ENCODE data around the gene SCAMP2. TPM values are rescaled to one million over a fixed set of nuclear protein-coding genes. Genes with fewer than 3 reads are reported as not detected.

SCAMP2 gene
- total RNA-seq, 1 experiment from 2014 or later = 97.4 TPM

DNA sequence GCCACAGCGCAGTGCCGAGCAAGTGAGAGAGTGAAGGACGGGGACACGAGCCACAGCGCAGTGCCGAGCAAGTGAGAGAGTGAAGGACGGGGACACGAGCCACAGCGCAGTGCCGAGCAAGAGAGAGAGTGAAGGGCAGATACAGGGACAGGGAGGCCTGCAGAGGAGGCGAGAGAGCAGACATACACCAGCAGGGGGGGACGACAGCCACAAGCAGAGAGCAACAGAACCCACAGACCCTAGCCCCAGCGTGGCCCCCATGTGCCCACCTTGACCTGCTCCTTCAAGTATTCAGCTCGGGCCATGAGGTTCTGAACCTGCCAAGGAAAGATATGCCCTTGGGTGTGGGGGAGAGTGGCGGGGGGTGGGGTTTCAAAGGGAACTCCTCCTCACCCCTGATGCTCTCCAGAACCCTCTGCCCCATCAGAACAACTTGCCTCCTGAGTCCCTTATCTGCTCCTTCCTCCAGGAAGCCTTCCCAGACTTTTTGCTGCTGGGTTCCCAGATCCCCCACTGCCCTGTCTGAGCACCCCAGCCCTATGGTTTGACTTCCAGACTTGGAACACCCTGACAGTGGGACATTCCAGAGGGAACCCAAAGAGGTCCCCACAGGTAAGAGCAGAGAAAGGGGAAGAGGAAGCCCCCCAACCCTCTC lies 35.6 kb downstream of the SCAMP2 start:
- intact Hi-C loops (cut with micrococcal nuclease; ENCODE audit: unreplicated experiment) = no loop called here
- CTCF ChIA-PET = no interaction called here
- no peaks in the 10 kb centered on the region for H3K9me3 ChIP-seq
- Mint-ChIP-seq H3K36me3 (ENCODE audit: insufficient read depth, unreplicated experiment) (peaks cover 11% of the 10 kb centered on the region), H3K27ac (ENCODE audit: unreplicated experiment) (no peak overlapping the region), H3K27me3 (ENCODE audit: insufficient read depth, unreplicated experiment) (no peaks in the 10 kb centered on the region), H3K9me3 (ENCODE audit: unreplicated experiment) (no peaks in the 10 kb centered on the region), H3K4me3 (ENCODE audit: unreplicated experiment) (no peak overlapping the region), H3K4me1 (ENCODE audit: low read depth, unreplicated experiment) (no peaks in the 10 kb centered on the region)
- no peaks in the 10 kb centered on the region for H3K27me3 ChIP-seq (replicated peaks; ENCODE audit: control insufficient read depth, insufficient read depth, low read length)
- POLR2A ChIA-PET = no interaction called here
- TF ChIP-seq, protein P1, sequence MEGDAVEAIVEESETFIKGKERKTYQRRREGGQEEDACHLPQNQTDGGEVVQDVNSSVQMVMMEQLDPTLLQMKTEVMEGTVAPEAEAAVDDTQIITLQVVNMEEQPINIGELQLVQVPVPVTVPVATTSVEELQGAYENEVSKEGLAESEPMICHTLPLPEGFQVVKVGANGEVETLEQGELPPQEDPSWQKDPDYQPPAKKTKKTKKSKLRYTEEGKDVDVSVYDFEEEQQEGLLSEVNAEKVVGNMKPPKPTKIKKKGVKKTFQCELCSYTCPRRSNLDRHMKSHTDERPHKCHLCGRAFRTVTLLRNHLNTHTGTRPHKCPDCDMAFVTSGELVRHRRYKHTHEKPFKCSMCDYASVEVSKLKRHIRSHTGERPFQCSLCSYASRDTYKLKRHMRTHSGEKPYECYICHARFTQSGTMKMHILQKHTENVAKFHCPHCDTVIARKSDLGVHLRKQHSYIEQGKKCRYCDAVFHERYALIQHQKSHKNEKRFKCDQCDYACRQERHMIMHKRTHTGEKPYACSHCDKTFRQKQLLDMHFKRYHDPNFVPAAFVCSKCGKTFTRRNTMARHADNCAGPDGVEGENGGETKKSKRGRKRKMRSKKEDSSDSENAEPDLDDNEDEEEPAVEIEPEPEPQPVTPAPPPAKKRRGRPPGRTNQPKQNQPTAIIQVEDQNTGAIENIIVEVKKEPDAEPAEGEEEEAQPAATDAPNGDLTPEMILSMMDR (IDR thresholded peaks at IDR 0.05; ENCODE audit: insufficient read depth in 1 of 2, low read depth in 1 of 2, low read length in 1 of 2, severe bottlenecking in 1 of 2, unreplicated experiment in 1 of 2) = no peak
- 0 out of 2 replicates have a peak, but pooled peaks cover 3% of the 10 kb centered on the region for H3K4me1 ChIP-seq
- DNase-seq = no peak
- no peaks in the 10 kb centered on the region for H3K36me3 ChIP-seq (ENCODE audit: control insufficient read depth, insufficient read depth, low read length)
- no peak overlapping the region for H3K4me3 ChIP-seq (ENCODE audit: low read depth, low read length)
- no TSS peak for BruUV-seq (replicated peaks)

DNA sequence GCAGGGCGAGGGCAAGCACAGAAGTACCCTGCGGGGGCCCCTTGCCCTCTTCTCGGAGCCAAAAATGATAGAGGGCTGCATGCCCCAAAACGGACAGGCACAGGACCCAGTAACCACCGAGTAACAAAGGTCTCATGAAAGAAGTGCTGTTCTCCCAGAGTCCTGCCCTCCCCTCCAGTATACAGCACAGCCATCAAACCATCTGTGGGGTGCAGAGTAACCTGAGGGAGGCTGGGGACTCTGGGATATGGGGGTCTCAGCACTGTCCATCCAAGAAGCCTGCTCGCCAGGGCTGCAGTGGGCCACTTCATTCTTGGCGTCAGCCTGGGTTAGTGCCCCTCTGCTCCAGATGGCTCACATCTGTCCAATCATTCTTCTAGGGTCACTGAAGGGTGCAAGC lies 36.3 kb downstream of the SCAMP2 start:
- Mint-ChIP-seq H3K4me1 (ENCODE audit: low read depth, unreplicated experiment) (no peaks in the 10 kb centered on the region), H3K36me3 (ENCODE audit: insufficient read depth, unreplicated experiment) (peaks cover 6% of the 10 kb centered on the region), H3K9me3 (ENCODE audit: unreplicated experiment) (no peaks in the 10 kb centered on the region), H3K4me3 (ENCODE audit: unreplicated experiment) (no peak overlapping the region), H3K27me3 (ENCODE audit: insufficient read depth, unreplicated experiment) (no peaks in the 10 kb centered on the region), H3K27ac (ENCODE audit: unreplicated experiment) (no peak overlapping the region)
- POLR2A ChIA-PET = no interaction called here
- Histone ChIP-seq H3K36me3 (ENCODE audit: control insufficient read depth, insufficient read depth, low read length) (no peaks in the 10 kb centered on the region), H3K4me3 (ENCODE audit: low read depth, low read length) (no peak overlapping the region), H3K27me3 (replicated peaks; ENCODE audit: control insufficient read depth, insufficient read depth, low read length) (no peaks in the 10 kb centered on the region), H3K4me1 (no peaks in the 10 kb centered on the region), H3K9me3 (no peaks in the 10 kb centered on the region)
- DNase-seq = no peak
- CTCF ChIA-PET = interaction anchor here (0.6 kb wide), 1 partner anchor 20 kb away, joined by 3 read pairs; no protein-coding TSS in a partner anchor
- TF ChIP-seq, protein P1 (IDR thresholded peaks at IDR 0.05; ENCODE audit: insufficient read depth in 1 of 2, low read depth in 1 of 2, low read length in 1 of 2, severe bottlenecking in 1 of 2, unreplicated experiment in 1 of 2) = no peak
- no TSS peak for BruUV-seq (replicated peaks)
- intact Hi-C loops (cut with micrococcal nuclease; ENCODE audit: unreplicated experiment) = no loop called here

DNA sequence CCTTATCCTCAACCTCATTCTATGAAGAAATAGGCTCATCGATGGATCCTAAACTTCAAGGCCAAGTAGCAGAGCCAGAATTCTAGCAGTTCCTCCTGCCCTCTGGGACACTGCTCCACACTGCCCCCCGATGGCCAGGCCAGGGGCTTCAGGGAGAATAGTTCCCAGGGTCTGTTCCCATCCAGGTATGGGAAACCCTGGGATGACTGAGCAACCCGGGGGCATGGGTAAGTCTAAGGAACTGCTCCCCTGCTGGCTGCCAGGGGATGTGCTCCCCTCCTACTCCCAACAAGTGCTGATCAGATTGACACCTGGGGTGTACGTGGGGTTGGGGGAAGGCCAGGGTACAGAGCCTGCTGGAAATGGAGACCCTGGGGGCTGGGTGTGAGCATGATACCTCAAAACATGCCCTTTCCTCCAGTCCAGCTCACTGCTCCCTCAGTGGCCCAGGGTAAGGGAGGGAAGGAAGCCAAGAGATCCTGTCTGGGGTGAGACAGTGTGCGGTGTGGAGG lies 37.8 kb downstream of the SCAMP2 start:
- no peaks in the 10 kb centered on the region for H3K4me1 ChIP-seq
- Mint-ChIP-seq H3K9me3 (ENCODE audit: unreplicated experiment) (no peaks in the 10 kb centered on the region), H3K4me3 (ENCODE audit: unreplicated experiment) (no peak overlapping the region), H3K36me3 (ENCODE audit: insufficient read depth, unreplicated experiment) (peaks cover 6% of the 10 kb centered on the region), H3K27ac (ENCODE audit: unreplicated experiment) (no peak overlapping the region), H3K27me3 (ENCODE audit: insufficient read depth, unreplicated experiment) (no peaks in the 10 kb centered on the region), H3K4me1 (ENCODE audit: low read depth, unreplicated experiment) (no peaks in the 10 kb centered on the region)
- H3K9me3 ChIP-seq = no peaks in the 10 kb centered on the region
- H3K27me3 ChIP-seq (replicated peaks; ENCODE audit: control insufficient read depth, insufficient read depth, low read length) = no peaks in the 10 kb centered on the region
- BruUV-seq (replicated peaks) = no TSS peak
- CTCF ChIA-PET = interaction anchor here (0.7 to 1.0 kb wide), 2 partner anchors 65 to 221 kb away, joined by 3 to 4 read pairs; no protein-coding TSS in a partner anchor
- POLR2A ChIA-PET = no interaction called here
- no peaks in the 10 kb centered on the region for H3K36me3 ChIP-seq (ENCODE audit: control insufficient read depth, insufficient read depth, low read length)
- intact Hi-C loops (cut with micrococcal nuclease; ENCODE audit: unreplicated experiment) = loop anchor here (2.0 kb wide), 2 partner anchors 27 to 65 kb away; no protein-coding TSS in a partner anchor
- peak; percentile 76 to 88 for DNase-seq
- TF ChIP-seq, protein P1 (IDR thresholded peaks at IDR 0.05; ENCODE audit: insufficient read depth in 1 of 2, low read depth in 1 of 2, low read length in 1 of 2, severe bottlenecking in 1 of 2, unreplicated experiment in 1 of 2) = peak; percentile 57 to 83
- no peak overlapping the region for H3K4me3 ChIP-seq (ENCODE audit: low read depth, low read length)
